ENCODE data around the gene NLK. TPM values are rescaled to one million over a fixed set of nuclear protein-coding genes. Genes with fewer than 3 reads are reported as not detected.

NLK gene
- total and polyA plus RNA-seq, 2 of the 4 experiments (the other 2 are of a cell fraction): 15.3 to 23.3 TPM

DNA sequence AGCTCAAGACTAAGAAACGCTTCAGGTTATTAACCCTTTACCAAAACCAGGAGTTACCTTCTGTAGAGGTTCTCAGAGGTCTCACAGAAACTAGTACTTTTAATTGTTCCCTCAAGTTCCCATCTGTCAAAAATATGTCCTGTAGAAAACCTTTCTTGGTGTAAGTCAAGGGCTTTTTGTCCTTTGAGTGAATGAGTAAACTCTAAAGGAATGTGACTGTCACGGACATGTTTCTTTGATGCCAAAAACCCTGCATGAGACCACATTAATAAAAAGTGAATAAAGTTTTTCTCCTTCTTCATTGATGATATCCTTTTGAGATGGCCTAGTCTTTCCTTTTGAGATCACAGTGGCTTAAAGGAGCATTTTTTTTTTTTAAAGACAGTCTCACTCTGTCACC, 102.9 kb downstream of the NLK start:
- no peak overlapping the region for H2BK5ac ChIP-seq (ENCODE audit: low read depth, low read length, poor library complexity, severe bottlenecking)
- no peak overlapping the region for H4K91ac ChIP-seq (ENCODE audit: insufficient read depth, low read depth, low read length)
- no peak overlapping the region for H3K23ac ChIP-seq (ENCODE audit: low read depth, low read length)
- no peak overlapping the region for H2AK9ac ChIP-seq (replicated peaks; ENCODE audit: low read depth, low read length, poor library complexity)
- peaks cover 4% of the 10 kb centered on the region for H3K4me1 ChIP-seq (ENCODE audit: control insufficient read depth, insufficient read depth, low read length)
- dilution Hi-C loops (cut with HindIII; ENCODE audit: low sequenced_read_pairs, unreplicated experiment): no loop called here
- no peak overlapping the region for H3K9ac ChIP-seq (ENCODE audit: low read depth, low read length)
- H2BK15ac ChIP-seq (ENCODE audit: low read depth, low read length): no peak overlapping the region
- H3K14ac ChIP-seq (replicated peaks; ENCODE audit: low read depth, low read length): no peak overlapping the region
- BruUV-seq (replicated peaks): no TSS peak
- H3K9me1 ChIP-seq (ENCODE audit: insufficient read depth, low read length): no peaks in the 10 kb centered on the region
- H3K27ac ChIP-seq (ENCODE audit: insufficient read depth, low read length): no peak overlapping the region
- H2AK5ac ChIP-seq (ENCODE audit: low read depth, low read length): no peak overlapping the region
- ChIA-PET CTCF (interaction anchor here (0.7 kb wide), 1 partner anchor 253 kb away, joined by 3 read pairs; no protein-coding TSS in a partner anchor), POLR2A (ENCODE audit: unreplicated experiment) (no interaction called here)
- no peak overlapping the region for H3K56ac ChIP-seq (ENCODE audit: extremely low read depth, insufficient read depth, low read length)
- no peak overlapping the region for H4K5ac ChIP-seq (ENCODE audit: low read depth, low read length)
- H2BK120ac ChIP-seq (ENCODE audit: low read depth, low read length): peak overlapping the region; percentile 29; the same call in 1 of the 2 replicates
- no peak overlapping the region for H2BK20ac ChIP-seq (ENCODE audit: low read depth, low read length)
- H3K4me2 ChIP-seq (ENCODE audit: low read depth, low read length): no peak overlapping the region
- intact Hi-C loops (cut with micrococcal nuclease): loop anchor here (10.0 kb wide), 1 partner anchor 341 kb away; the partner anchor contains the start of gene NOS2
- H3K27me3 ChIP-seq (ENCODE audit: control insufficient read depth, insufficient read depth, low read length): no peaks in the 10 kb centered on the region
- H4K20me1 ChIP-seq (ENCODE audit: insufficient read depth, low read length): no peaks in the 10 kb centered on the region
- WGBS, 2 experiments (ENCODE audit: extremely low coverage in 2 of 2, insufficient read length in 1 of 2): no CpG with 5 or more reads among the region's 2 CpGs
- peaks cover 4% of the 10 kb centered on the region; the same call in 1 of the 2 replicates for H3K36me3 ChIP-seq (ENCODE audit: control insufficient read depth, insufficient read depth, low read length)
- in situ Hi-C loops (cut with MboI; ENCODE audit: low sequenced_read_pairs): no loop called here
- H3K4ac ChIP-seq (ENCODE audit: low read depth, low read length): no peak overlapping the region
- DNase-seq: peak; percentile 29
- no peak overlapping the region for H3K18ac ChIP-seq (ENCODE audit: low read depth, low read length)
- no peaks in the 10 kb centered on the region for H3K9me3 ChIP-seq (ENCODE audit: control insufficient read depth, insufficient read depth, low read length)
- ATAC-seq (ENCODE audit: low read depth): peak; percentile 12; the same call in 1 of the 2 replicates
- no peak overlapping the region for H2AFZ ChIP-seq (replicated peaks; ENCODE audit: low read length, poor library complexity)
- TF ChIP-seq MAFK (IDR thresholded peaks at IDR 0.05; ENCODE audit: low read depth, low read length): no peak
- TF ChIP-seq MXI1 (IDR thresholded peaks at IDR 0.05; ENCODE audit: borderline replicate concordance, low read depth, low read length): no peak
- TF ChIP-seq NFE2L2 (IDR thresholded peaks at IDR 0.05; ENCODE audit: low read depth, low read length): no peak
- no peak for TF ChIP-seq FOS (IDR thresholded peaks at IDR 0.05; ENCODE audit: low read depth, low read length)
- no peak for TF ChIP-seq RCOR1 (IDR thresholded peaks at IDR 0.05; ENCODE audit: insufficient replicate concordance, low read length)
- TF ChIP-seq, protein P1, sequence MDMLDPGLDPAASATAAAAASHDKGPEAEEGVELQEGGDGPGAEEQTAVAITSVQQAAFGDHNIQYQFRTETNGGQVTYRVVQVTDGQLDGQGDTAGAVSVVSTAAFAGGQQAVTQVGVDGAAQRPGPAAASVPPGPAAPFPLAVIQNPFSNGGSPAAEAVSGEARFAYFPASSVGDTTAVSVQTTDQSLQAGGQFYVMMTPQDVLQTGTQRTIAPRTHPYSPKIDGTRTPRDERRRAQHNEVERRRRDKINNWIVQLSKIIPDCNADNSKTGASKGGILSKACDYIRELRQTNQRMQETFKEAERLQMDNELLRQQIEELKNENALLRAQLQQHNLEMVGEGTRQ (IDR thresholded peaks at IDR 0.05; ENCODE audit: low read depth, low read length): no peak
- no peak overlapping the region for H3K4me3 ChIP-seq (ENCODE audit: insufficient read depth, low read depth, low read length)
- H3K79me1 ChIP-seq (ENCODE audit: low read depth in 1 of 2, low read length in 2 of 2): 0 out of 4 replicates have a peak, but pooled peaks cover 0 to 16% of the 10 kb centered on the region in 2 experiments
- no peak overlapping the region for H4K8ac ChIP-seq (ENCODE audit: low read depth in 2 of 2, low read length in 2 of 2)

All from IMR-90 (cell line).